Stimulated activated CD8-positive, alpha-beta memory T cell treated with anti-CD3 and anti-CD28 coated beads, Interleukin-4, amount 100 ng/mL, for 1 hour (primary cell): ENCODE results near the gene CRACDL.

ENCODE experiments used
- DNase-seq, 2 donors: peaks; one replicate each; pipeline ENCODE4 v3.0.0-alpha.2; 2020; ENCODE audit warnings: low read depth in 2 of 2, low spot score in 1 of 2

CRACDL gene

DNA sequence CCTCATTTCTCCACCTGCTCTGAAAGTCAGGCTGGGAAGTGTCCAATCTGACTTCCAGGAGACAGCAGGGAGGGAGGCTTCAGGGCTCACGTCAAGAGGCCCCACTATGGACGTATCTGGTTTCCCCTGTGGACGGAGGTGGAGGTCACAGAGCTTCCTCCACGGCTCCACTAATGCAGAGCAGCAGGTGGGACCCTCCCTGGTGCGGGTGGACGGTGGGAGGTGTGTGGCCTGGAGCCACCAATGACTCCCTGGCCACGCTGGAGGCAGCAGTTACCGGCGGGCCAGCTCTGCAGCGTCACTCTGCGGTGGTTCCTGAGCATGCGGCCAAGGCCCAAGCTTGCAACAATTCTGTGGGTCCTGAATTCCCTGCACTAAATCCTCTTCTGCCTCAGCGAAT, 9.0 kb downstream of the CRACDL start:
- DNase-seq: no peak

GRCh38 chr2:98926601-98927000, 9.4 kb downstream of the CRACDL start:
- DNase-seq: no peak

DNA sequence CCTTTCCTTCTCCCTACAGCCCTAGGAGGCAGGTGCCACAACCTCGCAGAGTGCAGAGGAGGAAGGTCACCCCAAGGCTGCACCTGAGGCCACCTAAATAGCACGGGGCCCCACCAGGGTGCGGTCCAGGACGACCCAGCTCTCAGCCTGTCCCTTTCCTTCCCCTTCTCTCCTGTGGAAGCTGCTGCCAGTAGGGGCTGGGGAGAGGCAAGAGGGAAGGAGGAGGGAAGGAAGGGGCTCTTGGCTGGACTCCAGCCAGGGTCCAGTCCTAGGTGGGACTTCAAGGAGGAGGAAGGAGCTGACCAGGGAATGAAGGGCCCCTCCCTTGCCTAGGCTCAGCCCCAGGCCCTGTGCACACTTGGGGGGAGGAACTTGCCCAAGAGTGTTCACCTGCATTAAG, 11.1 kb downstream of the CRACDL start:
- DNase-seq: no peak

DNA sequence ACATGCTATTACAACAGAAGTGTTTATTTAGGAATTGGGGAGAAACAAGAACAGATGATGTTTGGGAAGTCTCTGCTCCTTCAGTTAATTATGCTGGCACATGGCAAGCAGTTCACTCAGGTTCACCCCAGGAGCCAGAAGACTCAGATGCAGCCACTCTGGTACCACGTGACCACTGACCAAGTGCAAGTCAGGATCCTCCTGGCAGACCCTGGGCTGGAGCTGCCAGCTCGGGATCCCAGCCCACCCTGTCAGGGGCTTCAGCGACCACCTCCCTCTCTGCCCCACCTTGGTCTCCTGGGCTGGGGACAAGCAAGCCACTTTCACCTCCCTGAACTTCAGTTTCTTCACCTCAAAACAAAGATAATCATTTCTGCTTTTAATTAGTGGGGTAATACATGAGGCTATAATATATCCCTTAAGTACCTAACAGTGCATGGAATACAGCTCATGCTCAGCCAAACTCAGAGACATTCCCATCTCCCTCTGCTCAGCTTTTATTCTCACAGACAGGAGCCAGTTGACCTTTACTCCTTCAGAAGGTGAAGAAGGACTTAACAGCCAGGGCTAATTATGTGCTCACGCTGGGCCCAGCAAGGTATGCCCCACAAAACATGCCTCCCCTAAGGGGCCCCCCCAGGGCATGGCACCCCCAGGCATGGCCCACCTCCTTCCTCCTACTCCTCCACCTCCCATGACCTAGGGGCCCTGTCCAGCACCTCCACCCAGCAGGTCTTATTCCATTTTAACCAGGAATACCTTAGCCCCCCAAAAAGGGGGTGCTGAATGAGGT, 11.8 kb downstream of the CRACDL start:
- DNase-seq: no peak

GRCh38 chr2:98923244-98923940, 12.6 kb downstream of the CRACDL start:
- DNase-seq: no peak

DNA sequence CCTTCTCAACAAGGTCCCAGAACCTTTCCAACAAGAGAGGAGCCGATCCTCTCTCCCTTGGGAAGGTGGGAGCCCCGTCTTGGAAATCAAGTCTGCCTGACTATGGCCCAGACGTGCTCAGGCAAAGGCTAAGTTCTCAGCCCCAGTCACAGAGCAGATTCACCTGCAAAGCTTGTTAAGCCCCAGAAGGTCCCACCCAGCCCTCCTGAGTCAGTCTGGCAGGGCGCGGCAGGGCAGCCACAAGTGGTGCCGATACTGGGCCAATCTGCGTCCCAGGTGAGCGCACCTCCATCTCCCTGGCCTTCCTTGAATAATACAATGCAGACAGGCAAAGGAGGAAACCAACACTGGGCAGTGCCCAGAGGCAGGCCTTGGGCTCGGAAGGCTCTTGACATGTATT, 15.0 kb downstream of the CRACDL start:
- DNase-seq: no peak

- DNase-seq: no peak
Observed at GRCh38 chr2:98917031-98917471, 19.0 kb downstream of the CRACDL start.

- no peak for DNase-seq
Observed at GRCh38 chr2:98915751-98916358, 20.2 kb downstream of the CRACDL start.

DNA sequence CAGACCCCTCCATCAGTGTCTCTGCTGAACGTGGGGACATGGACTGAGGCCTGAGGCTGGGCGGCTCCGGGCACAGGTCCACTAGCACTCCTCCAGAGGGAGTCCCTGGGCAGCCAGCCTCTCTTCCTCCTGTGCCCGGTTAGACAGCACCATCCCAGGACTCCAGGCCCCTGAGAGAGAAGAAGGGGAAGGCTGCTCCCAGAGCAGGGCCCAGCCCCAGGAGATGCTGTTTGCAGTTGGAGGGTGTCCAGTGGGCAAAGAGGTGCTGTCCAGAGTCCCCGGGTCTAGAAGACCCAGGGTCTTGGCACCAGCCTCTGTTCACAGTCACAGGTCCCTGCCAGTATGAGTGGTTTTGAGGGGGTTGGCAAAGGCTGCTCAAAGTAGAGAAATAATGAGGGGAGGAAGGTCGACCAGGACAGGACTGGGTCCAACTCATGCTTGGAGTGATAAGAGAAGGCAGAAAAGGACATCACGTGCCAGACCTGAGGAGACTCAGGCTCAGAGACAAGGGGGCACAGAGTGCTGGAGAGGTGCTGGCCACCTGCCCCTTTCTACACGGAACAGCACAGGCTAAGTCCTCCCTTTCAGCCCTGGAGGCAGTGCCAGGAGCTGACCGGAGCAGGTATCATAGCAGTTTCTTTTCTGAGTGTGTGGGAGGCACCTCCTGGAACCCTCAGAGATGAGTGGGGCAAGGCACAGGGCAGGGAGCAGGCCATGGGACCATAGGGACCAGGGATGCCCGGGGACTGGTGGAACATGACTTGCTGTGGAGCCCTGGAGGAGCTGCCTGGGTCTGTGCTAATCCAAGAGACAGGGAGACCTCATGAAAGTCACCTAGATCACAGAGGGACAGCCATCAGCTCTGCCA, 21.1 kb downstream of the CRACDL start:
- no peak for DNase-seq

- DNase-seq: no peak
Observed at GRCh38 chr2:98913916-98914712, 21.9 kb downstream of the CRACDL start.

DNA sequence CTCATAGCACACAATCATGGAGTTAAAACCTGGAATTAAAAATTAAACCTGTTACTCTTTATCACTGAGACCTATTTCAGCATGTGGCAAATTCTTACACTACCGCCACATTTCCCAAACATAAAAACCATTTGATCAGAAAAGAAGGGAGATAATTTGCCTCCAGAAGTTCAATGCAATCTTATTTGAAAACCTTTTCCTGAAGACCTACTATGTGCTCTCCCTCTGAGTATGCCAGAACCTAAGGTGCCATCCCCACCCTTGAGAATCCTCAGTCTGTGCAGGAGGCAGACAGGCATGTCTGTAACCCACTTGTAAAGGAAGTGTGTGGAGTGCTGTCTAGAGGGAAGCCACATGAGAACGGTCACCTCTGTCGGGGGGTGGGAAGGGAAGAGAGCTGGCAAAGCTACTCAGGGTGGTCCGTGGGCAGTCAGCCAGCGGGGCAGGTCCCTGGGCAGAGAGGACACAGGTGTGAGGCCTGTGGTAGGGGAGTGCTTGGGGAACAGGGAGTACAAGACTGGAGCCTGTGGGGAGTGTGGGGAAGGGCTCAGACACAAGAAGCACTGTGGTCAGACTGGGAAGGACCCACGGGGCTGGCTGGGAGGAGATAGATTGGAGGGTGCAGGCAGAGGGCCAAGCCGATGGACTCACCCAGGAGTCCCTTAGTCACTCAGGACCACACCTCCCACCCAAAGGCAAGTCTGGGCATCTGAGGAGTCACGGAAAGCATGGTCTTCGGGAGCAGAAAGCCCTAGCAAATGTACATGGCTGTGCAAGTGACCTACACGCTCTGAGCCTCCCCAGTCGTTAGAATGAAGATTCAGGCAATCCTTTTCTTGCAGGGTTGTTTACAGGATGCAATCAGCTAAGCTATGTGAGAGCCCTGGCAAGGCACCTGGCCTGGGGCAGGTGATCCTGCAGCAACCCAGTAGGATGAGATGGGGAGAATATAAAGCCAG, 22.8 kb downstream of the CRACDL start:
- DNase-seq: no peak

- DNase-seq: no peak
Observed at GRCh38 chr2:98912221-98912851, 23.7 kb downstream of the CRACDL start.

- no peak for DNase-seq
Observed at GRCh38 chr2:98911376-98912154, 24.5 kb downstream of the CRACDL start.

GRCh38 chr2:98911126-98911375, 25.0 kb downstream of the CRACDL start:
- DNase-seq: no peak

GRCh38 chr2:98910349-98911125, 25.5 kb downstream of the CRACDL start:
- no peak for DNase-seq

DNA sequence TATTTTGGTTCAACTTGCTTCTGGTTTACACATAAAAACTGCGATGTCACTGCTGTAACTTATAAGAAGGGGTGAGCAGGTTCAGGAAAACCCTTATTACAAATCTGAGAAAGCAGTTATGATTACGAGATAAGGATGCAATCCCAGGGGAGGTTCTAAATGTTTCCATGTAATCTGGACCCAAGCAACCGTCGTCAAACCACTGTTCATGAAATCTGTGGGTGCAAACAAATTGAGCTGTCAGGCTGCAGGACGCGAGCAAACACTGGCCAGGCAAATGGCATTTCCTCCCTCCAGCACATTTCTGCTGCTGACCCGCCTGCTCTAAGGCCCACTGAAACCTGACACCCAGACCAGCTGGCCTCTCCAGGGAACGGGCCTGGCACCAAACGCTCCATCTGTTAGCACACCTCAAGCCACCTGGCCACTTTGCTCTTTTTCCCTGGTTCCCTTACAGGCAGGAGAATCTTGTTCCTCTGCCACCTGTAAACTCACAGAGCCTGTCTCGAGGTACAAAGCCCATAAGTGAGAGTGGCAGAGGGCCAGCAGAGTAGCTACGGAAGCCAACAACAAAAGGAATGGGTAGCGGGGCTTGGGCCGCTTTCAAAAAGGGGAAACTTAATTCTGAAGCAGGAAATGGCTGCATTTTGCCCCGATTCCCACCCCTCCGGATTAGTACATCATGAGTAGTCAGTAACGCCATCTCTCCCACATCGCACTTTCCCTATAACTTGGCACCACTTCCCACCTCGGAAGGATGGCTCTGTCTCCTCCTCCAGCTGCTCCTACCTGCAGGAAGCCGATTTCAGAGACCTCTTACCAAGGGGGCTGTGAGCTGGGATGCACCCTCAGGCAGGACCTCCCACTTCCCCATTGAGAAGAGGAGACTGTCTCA, 26.5 kb downstream of the CRACDL start:
- DNase-seq: no peak

- DNase-seq: no peak
Observed at GRCh38 chr2:98908931-98909316, 27.1 kb downstream of the CRACDL start.
